ENCODE measurements around the gene ADAMTS8. TPM values are rescaled to one million over a fixed set of nuclear protein-coding genes. Genes with fewer than 3 reads are reported as not detected.
"Not testable (repeated sequence)": the region's sequence is repeated elsewhere in the genome, so short reads cannot be mapped to it uniquely, and the experiment has no call there.

Gene ADAMTS8
- total RNA-seq, 2 experiments from 2014 or later: not detected

- ATAC-seq (ENCODE audit: low read depth): peak; percentile 73
- Mint-ChIP-seq H3K4me1 (peaks cover 33% of the 10 kb centered on the region), H3K36me3 (peaks cover 13% of the 10 kb centered on the region), H3K9me3 (peaks cover 4% of the 10 kb centered on the region), H3K27me3 (peaks cover 6% of the 10 kb centered on the region), H3K4me3 (peak overlapping the region; percentile 66), H3K27ac (peak overlapping the region; percentile 85)
- POLR2A ChIA-PET: interaction anchor here (0.6 kb wide), 1 partner anchor 125 kb away, joined by 3 read pairs; no protein-coding TSS in a partner anchor
- DNase-seq: peak; percentile 49
These were observed 10.7 kb upstream of the ADAMTS8 start for GRCh38 chr11:130439160-130439519.

DNA sequence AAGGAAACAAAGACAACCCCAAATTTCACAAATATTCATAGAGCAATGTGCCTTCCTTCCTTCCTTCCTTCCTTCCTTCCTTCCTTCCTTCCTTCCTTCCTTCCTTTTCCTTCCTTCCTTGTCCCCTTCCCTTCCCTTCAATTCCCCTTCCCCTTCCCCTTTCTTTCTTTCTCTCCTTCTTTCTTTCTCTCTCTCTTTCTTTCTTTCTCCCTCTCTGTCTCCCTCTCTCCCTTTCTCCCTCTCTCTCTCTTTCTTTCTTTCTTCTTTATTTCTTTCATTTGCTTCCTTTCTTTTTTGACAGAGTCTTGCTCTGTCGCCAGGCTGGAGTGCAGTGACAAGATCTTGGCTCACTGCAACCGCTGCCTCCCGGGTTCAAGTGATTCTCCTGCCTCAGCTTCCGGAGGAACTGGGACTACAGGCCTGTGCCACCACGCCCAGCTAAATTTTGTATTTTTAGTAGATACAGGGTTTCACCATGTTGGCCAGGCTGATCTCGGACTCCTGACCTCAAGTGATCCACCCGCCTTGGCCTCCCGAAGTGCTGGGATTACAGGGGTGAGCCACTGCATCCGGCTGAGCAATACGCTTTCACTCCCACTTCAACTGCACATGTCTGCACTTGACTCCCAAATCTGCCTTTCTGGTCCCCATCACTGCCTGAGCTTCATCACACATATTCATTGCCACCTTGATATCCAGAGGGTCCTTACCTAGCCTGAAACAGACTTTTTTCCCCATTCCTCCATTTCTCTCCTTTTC lies 10.2 kb upstream of the ADAMTS8 start:
- peak overlapping the region; percentile 66 for H3K4me3 Mint-ChIP-seq
- ATAC-seq (ENCODE audit: low read depth): peak; percentile 13
- H3K4me1 Mint-ChIP-seq: peaks cover 33% of the 10 kb centered on the region
- H3K27ac Mint-ChIP-seq: peak overlapping the region; percentile 85
- POLR2A ChIA-PET: interaction anchor here (0.6 to 0.8 kb wide), 2 partner anchors 125 to 424 kb away, joined by 3 read pairs; no protein-coding TSS in a partner anchor
- not testable (repeated sequence) for DNase-seq, H3K9me3 Mint-ChIP-seq, H3K27me3 Mint-ChIP-seq
- H3K36me3 Mint-ChIP-seq: peaks cover 13% of the 10 kb centered on the region

DNA sequence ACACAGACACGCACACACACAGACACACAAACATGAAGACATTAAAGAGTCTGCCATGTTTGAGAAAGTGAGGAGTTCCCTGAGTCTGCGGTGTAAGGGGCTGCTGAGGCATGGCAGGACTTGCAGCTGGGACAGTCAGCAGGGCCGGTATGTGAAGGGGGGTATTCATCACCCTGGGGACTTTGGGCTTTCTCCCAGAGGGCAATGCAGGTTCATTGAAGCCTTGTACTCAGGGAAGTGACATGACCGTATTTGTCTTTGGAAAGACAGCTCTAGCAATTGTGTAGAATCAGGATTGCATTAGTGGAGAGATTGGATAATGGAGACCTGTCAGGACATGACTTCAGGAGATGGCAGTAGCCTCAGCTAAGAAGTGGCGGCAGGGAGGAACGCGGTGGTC lies 9.4 kb upstream of the ADAMTS8 start:
- peaks cover 33% of the 10 kb centered on the region for H3K4me1 Mint-ChIP-seq
- peaks cover 4% of the 10 kb centered on the region for H3K9me3 Mint-ChIP-seq
- H3K36me3 Mint-ChIP-seq: peaks cover 13% of the 10 kb centered on the region
- ATAC-seq (ENCODE audit: low read depth) (no peak), DNase-seq (no peak)
- POLR2A ChIA-PET: interaction anchor here (0.8 kb wide), 1 partner anchor 425 kb away, joined by 3 read pairs; no protein-coding TSS in a partner anchor
- H3K27ac Mint-ChIP-seq: peak overlapping the region; percentile 14
- peak overlapping the region; percentile 1 for H3K4me3 Mint-ChIP-seq
- H3K27me3 Mint-ChIP-seq: peaks cover 3% of the 10 kb centered on the region

- H3K9me3 Mint-ChIP-seq: peaks cover 2% of the 10 kb centered on the region
- H3K36me3 Mint-ChIP-seq: peaks cover 9% of the 10 kb centered on the region
- H3K4me3 Mint-ChIP-seq: no peak overlapping the region
- no peak overlapping the region for H3K27ac Mint-ChIP-seq
- DNase-seq (no peak), ATAC-seq (ENCODE audit: low read depth) (no peak)
- POLR2A ChIA-PET: no interaction called here
- H3K4me1 Mint-ChIP-seq: peaks cover 33% of the 10 kb centered on the region
- peaks cover 4% of the 10 kb centered on the region for H3K27me3 Mint-ChIP-seq
These were observed 7.8 kb upstream of the ADAMTS8 start for GRCh38 chr11:130436171-130436570.

GRCh38 chr11:130435671-130436070 lies 7.3 kb upstream of the ADAMTS8 start:
- POLR2A ChIA-PET: no interaction called here
- peaks cover 33% of the 10 kb centered on the region for H3K4me1 Mint-ChIP-seq

GRCh38 chr11:130434521-130435223 lies 6.3 kb upstream of the ADAMTS8 start:
- no peaks in the 10 kb centered on the region for H3K9me3 Mint-ChIP-seq
- H3K4me1 Mint-ChIP-seq: peaks cover 31% of the 10 kb centered on the region
- H3K4me3 Mint-ChIP-seq: no peak overlapping the region
- peaks cover 7% of the 10 kb centered on the region for H3K36me3 Mint-ChIP-seq
- DNase-seq: peak; percentile 64
- POLR2A ChIA-PET: interaction anchor here (0.6 kb wide), 1 partner anchor 432 kb away, joined by 4 read pairs; no protein-coding TSS in a partner anchor
- H3K27me3 Mint-ChIP-seq: peaks cover 17% of the 10 kb centered on the region
- peak; percentile 78 for ATAC-seq (ENCODE audit: low read depth)
- no peak overlapping the region for H3K27ac Mint-ChIP-seq

More at GRCh38 chr11:130435671-130436070, 7.3 kb upstream of the ADAMTS8 start:
- ATAC-seq (ENCODE audit: low read depth) (no peak), DNase-seq (no peak)
- Mint-ChIP-seq H3K4me3 (no peak overlapping the region), H3K36me3 (peaks cover 9% of the 10 kb centered on the region), H3K9me3 (peaks cover 2% of the 10 kb centered on the region), H3K27me3 (peaks cover 8% of the 10 kb centered on the region), H3K27ac (no peak overlapping the region)

GRCh38 chr11:130433357-130433756 lies 4.9 kb upstream of the ADAMTS8 start:
- DNase-seq (no peak), ATAC-seq (ENCODE audit: low read depth) (no peak)
- POLR2A ChIA-PET: no interaction called here
- peaks cover 30% of the 10 kb centered on the region for H3K27me3 Mint-ChIP-seq
- H3K27ac Mint-ChIP-seq: no peak overlapping the region
- H3K9me3 Mint-ChIP-seq: no peaks in the 10 kb centered on the region
- no peaks in the 10 kb centered on the region for H3K36me3 Mint-ChIP-seq
- H3K4me1 Mint-ChIP-seq: peaks cover 22% of the 10 kb centered on the region
- H3K4me3 Mint-ChIP-seq: no peak overlapping the region

DNA sequence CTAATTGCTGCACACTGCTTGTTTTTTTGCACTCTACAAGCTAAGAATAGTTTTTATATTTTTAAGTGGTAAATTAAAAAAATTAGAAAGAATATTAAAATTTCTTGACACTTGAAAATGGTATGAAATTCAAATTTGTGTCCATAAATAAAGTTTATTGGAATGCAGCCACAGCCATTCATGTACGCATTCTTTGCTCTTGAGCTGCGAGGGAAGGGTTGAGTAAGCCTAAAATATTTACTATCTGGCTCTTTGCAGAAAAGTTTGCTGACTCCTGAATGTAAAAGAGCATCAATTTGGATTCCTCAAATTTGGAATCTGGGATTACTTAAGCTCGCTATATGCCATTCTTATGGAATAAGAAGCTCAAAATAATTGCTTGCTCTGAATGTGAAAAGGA lies 3.4 kb upstream of the ADAMTS8 start:
- no peak overlapping the region for H3K4me3 Mint-ChIP-seq
- peaks cover 36% of the 10 kb centered on the region for H3K27me3 Mint-ChIP-seq
- peaks cover 13% of the 10 kb centered on the region for H3K4me1 Mint-ChIP-seq
- ATAC-seq (ENCODE audit: low read depth) (no peak), DNase-seq (no peak)
- H3K27ac Mint-ChIP-seq: no peak overlapping the region
- no peaks in the 10 kb centered on the region for H3K36me3 Mint-ChIP-seq
- H3K9me3 Mint-ChIP-seq: no peaks in the 10 kb centered on the region
- POLR2A ChIA-PET: interaction anchor here (1.0 kb wide), 2 partner anchors 219 to 484 kb away, joined by 3 read pairs; partner anchors contain the start of gene SNX19

DNA sequence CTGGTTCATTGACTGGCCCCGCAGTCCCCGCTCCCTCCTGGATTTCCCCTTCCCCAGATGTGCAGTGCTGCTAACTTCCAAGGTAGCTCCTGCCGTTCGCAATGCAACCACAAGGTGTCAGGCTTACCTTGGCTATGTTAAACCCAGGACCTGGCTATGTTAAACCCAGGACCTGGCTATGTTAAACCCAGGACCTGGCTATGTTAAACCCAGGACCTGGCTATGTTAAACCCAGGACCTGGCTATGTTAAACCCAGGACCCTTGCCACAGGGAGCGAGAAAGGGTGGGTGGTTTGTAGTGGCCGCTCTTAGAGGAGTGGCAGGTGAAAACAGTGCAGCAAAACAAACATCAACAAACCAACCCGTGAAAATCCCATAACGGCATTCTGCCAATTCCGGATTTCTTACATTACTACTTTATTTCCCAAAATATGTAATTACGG lies 2.9 kb upstream of the ADAMTS8 start:
- Mint-ChIP-seq H3K4me1 (peaks cover 10% of the 10 kb centered on the region), H3K9me3 (no peaks in the 10 kb centered on the region), H3K4me3 (no peak overlapping the region), H3K27ac (no peak overlapping the region), H3K27me3 (peaks cover 39% of the 10 kb centered on the region), H3K36me3 (no peaks in the 10 kb centered on the region)
- DNase-seq (peak; percentile 70), ATAC-seq (ENCODE audit: low read depth) (no peak)
- POLR2A ChIA-PET: interaction anchor here (0.6 to 1.0 kb wide), 3 partner anchors 16 to 484 kb away, joined by 3 to 5 read pairs (median 3); partner anchors contain the start of gene SNX19

GRCh38 chr11:130429983-130430382 lies 1.6 kb upstream of the ADAMTS8 start:
- ATAC-seq (ENCODE audit: low read depth): no peak

DNA sequence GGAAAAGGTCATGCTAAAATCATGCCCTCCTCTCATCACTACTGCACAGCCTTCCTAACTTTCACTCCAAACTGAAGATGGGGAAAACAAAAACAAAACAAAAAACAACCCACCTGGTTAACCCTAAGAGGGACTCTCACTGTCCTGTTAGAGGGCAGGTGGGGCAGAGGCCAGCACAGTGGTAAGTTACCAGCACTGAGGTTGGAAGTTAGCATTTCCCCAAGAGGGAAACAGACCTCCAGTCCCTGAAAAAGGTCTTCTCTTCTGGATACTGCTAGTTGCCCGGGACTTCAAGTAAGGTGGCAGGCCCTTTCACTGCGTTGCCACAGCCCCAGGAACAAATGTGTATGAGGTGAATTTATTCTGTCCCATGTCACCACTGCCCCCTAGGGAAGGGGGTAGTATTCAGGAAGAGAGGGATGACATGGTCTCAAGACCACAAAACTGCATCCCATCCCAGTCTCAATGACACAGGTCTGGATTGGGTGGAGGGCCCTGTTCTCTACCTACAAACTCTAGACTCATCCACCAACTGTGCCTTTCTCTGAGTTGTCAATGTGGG lies 792 bp upstream of the ADAMTS8 start:
- ATAC-seq (ENCODE audit: low read depth) (no peak), DNase-seq (no peak)
- no peaks in the 10 kb centered on the region for H3K36me3 Mint-ChIP-seq
- H3K4me3 Mint-ChIP-seq: no peak overlapping the region
- H3K9me3 Mint-ChIP-seq: no peaks in the 10 kb centered on the region
- H3K27ac Mint-ChIP-seq: no peak overlapping the region
- peaks cover 4% of the 10 kb centered on the region for H3K4me1 Mint-ChIP-seq
- POLR2A ChIA-PET: no interaction called here
- H3K27me3 Mint-ChIP-seq: peaks cover 51% of the 10 kb centered on the region

More at GRCh38 chr11:130429983-130430382, 1.6 kb upstream of the ADAMTS8 start:
- H3K9me3 Mint-ChIP-seq: no peaks in the 10 kb centered on the region
- DNase-seq: no peak
- H3K27me3 Mint-ChIP-seq: peaks cover 51% of the 10 kb centered on the region
- POLR2A ChIA-PET: no interaction called here
- no peaks in the 10 kb centered on the region for H3K36me3 Mint-ChIP-seq
- peaks cover 4% of the 10 kb centered on the region for H3K4me1 Mint-ChIP-seq
- H3K4me3 Mint-ChIP-seq: no peak overlapping the region
- no peak overlapping the region for H3K27ac Mint-ChIP-seq

GRCh38 chr11:130427581-130428315 lies 661 bp downstream of the ADAMTS8 start:
- no peaks in the 10 kb centered on the region for H3K36me3 Mint-ChIP-seq
- POLR2A ChIA-PET: no interaction called here
- ATAC-seq (ENCODE audit: low read depth) (no peak), DNase-seq (peak; percentile 37)
- H3K9me3 Mint-ChIP-seq: no peaks in the 10 kb centered on the region
- H3K27ac Mint-ChIP-seq: no peak overlapping the region
- no peak overlapping the region for H3K4me3 Mint-ChIP-seq
- peaks cover 51% of the 10 kb centered on the region for H3K27me3 Mint-ChIP-seq
- peaks cover 4% of the 10 kb centered on the region for H3K4me1 Mint-ChIP-seq

GRCh38 chr11:130426837-130427341 lies 1.5 kb downstream of the ADAMTS8 start:
- peak overlapping the region; percentile 7 for H3K4me3 Mint-ChIP-seq
- DNase-seq (no peak), ATAC-seq (ENCODE audit: low read depth) (no peak)
- POLR2A ChIA-PET: no interaction called here
- H3K27ac Mint-ChIP-seq: no peak overlapping the region
- H3K27me3 Mint-ChIP-seq: peaks cover 51% of the 10 kb centered on the region
- peaks cover 4% of the 10 kb centered on the region for H3K4me1 Mint-ChIP-seq
- no peaks in the 10 kb centered on the region for H3K9me3 Mint-ChIP-seq
- no peaks in the 10 kb centered on the region for H3K36me3 Mint-ChIP-seq
